Activated naive CD4-positive, alpha-beta T cell treated with anti-CD3 and anti-CD28 coated beads, Interleukin-2, amount 50 U/mL, for 24 hours (primary cell): ENCODE data around the gene TNS4.
A peak's percentile ranks its signal among the peaks of the same experiment; 100 is the strongest.
"Not testable (repeated sequence)": the region's sequence is repeated elsewhere in the genome, so short reads cannot be mapped to it uniquely, and the experiment has no call there.

Experiments used
- H3K27ac Mint-ChIP-seq: one replicate; pipeline ENCODE4 v1.8.0; 2021; ENCODE audit warnings: mild to moderate bottlenecking, mixed read lengths
- H3K27me3 Mint-ChIP-seq: one replicate; pipeline ENCODE4 v1.8.0; 2021; ENCODE audit warnings: mixed read lengths
- H3K36me3 Mint-ChIP-seq: one replicate; pipeline ENCODE4 v1.8.0; 2021; ENCODE audit warnings: mixed read lengths
- H3K4me1 Mint-ChIP-seq: one replicate; pipeline ENCODE4 v1.8.0; 2021; ENCODE audit warnings: mixed read lengths
- H3K4me3 Mint-ChIP-seq: one replicate; pipeline ENCODE4 v1.8.0; 2021; ENCODE audit warnings: mild to moderate bottlenecking, mixed read lengths
- H3K9me3 Mint-ChIP-seq: one replicate; pipeline ENCODE4 v1.8.0; 2021; ENCODE audit warnings: mixed read lengths

TNS4 gene

GRCh38 chr17:40501499-40501911 lies at the start of gene TNS4:
TSS of gene TNS4 (minus strand) at chr17:40501623. CDS start at chr17:40496425, 5,198 bp downstream.
- H3K27me3 Mint-ChIP-seq, result no peaks in the 10 kb centered on the region
- H3K27ac Mint-ChIP-seq, result peak within 1 kb of the TSS; percentile 68
- peaks cover 15% of the 10 kb centered on the region for H3K4me1 Mint-ChIP-seq
- no peak within 1 kb of the TSS for H3K4me3 Mint-ChIP-seq
- H3K36me3 Mint-ChIP-seq, result no peaks in the 10 kb centered on the region
- no peaks in the 10 kb centered on the region for H3K9me3 Mint-ChIP-seq

GRCh38 chr17:40550608-40551007 lies 49.2 kb upstream of the TNS4 start:
- Mint-ChIP-seq H3K4me3 (no peak overlapping the region), H3K4me1 (peaks cover 98% of the 10 kb centered on the region), H3K27ac (no peak overlapping the region), H3K36me3 (peaks cover 18% of the 10 kb centered on the region), H3K27me3 (no peaks in the 10 kb centered on the region), H3K9me3 (no peaks in the 10 kb centered on the region)

GRCh38 chr17:40548982-40549685 lies 47.7 kb upstream of the TNS4 start:
- peaks cover 91% of the 10 kb centered on the region for H3K4me1 Mint-ChIP-seq
- H3K27ac Mint-ChIP-seq, result peak overlapping the region; percentile 55
- H3K27me3 Mint-ChIP-seq, result no peaks in the 10 kb centered on the region
- no peaks in the 10 kb centered on the region for H3K9me3 Mint-ChIP-seq
- peaks cover 10% of the 10 kb centered on the region for H3K36me3 Mint-ChIP-seq
- peak overlapping the region; percentile 7 for H3K4me3 Mint-ChIP-seq

GRCh38 chr17:40548491-40548981 lies 47.1 kb upstream of the TNS4 start:
- H3K27ac Mint-ChIP-seq, result peak overlapping the region; percentile 70
- H3K27me3 Mint-ChIP-seq, result no peaks in the 10 kb centered on the region
- peaks cover 5% of the 10 kb centered on the region for H3K36me3 Mint-ChIP-seq
- no peaks in the 10 kb centered on the region for H3K9me3 Mint-ChIP-seq
- H3K4me3 Mint-ChIP-seq, result peak overlapping the region; percentile 7
- H3K4me1 Mint-ChIP-seq, result peaks cover 90% of the 10 kb centered on the region

- no peak overlapping the region for H3K4me3 Mint-ChIP-seq
- H3K36me3 Mint-ChIP-seq, result peaks cover 5% of the 10 kb centered on the region
- H3K27me3 Mint-ChIP-seq, result no peaks in the 10 kb centered on the region
- peak overlapping the region; percentile 70 for H3K27ac Mint-ChIP-seq
- no peaks in the 10 kb centered on the region for H3K9me3 Mint-ChIP-seq
- H3K4me1 Mint-ChIP-seq, result peaks cover 90% of the 10 kb centered on the region
These were observed 46.5 kb upstream of the TNS4 start for GRCh38 chr17:40547785-40548478.

- Mint-ChIP-seq H3K9me3 (no peaks in the 10 kb centered on the region), H3K27ac (peak overlapping the region; percentile 31), H3K36me3 (no peaks in the 10 kb centered on the region), H3K4me3 (peak overlapping the region; percentile 15), H3K4me1 (peaks cover 90% of the 10 kb centered on the region), H3K27me3 (no peaks in the 10 kb centered on the region)
These were observed 45.8 kb upstream of the TNS4 start for GRCh38 chr17:40547079-40547784.

GRCh38 chr17:40546497-40546896 lies 45.1 kb upstream of the TNS4 start:
- H3K4me1 Mint-ChIP-seq, result peaks cover 92% of the 10 kb centered on the region
- H3K4me3 Mint-ChIP-seq, result peak overlapping the region; percentile 67
- not testable (repeated sequence) for H3K27me3 Mint-ChIP-seq, H3K9me3 Mint-ChIP-seq, H3K36me3 Mint-ChIP-seq
- peak overlapping the region; percentile 42 for H3K27ac Mint-ChIP-seq

- Mint-ChIP-seq H3K27me3 (no peaks in the 10 kb centered on the region), H3K27ac (peak overlapping the region; percentile 62), H3K36me3 (no peaks in the 10 kb centered on the region), H3K4me3 (no peak overlapping the region), H3K4me1 (peaks cover 92% of the 10 kb centered on the region), H3K9me3 (no peaks in the 10 kb centered on the region)
These were observed 44.2 kb upstream of the TNS4 start for GRCh38 chr17:40545660-40546059.

- H3K27ac Mint-ChIP-seq, result peak overlapping the region; percentile 99
- peak overlapping the region; percentile 74 for H3K4me3 Mint-ChIP-seq
- H3K27me3 Mint-ChIP-seq, result no peaks in the 10 kb centered on the region
- peaks cover 89% of the 10 kb centered on the region for H3K4me1 Mint-ChIP-seq
- no peaks in the 10 kb centered on the region for H3K9me3 Mint-ChIP-seq
- H3K36me3 Mint-ChIP-seq, result no peaks in the 10 kb centered on the region
These were observed 41.4 kb upstream of the TNS4 start for GRCh38 chr17:40542558-40543411.

GRCh38 chr17:40541873-40542557 lies 40.6 kb upstream of the TNS4 start:
- Mint-ChIP-seq H3K27me3 (no peaks in the 10 kb centered on the region), H3K4me1 (peaks cover 89% of the 10 kb centered on the region), H3K9me3 (no peaks in the 10 kb centered on the region), H3K4me3 (peak overlapping the region; percentile 74), H3K36me3 (no peaks in the 10 kb centered on the region), H3K27ac (peak overlapping the region; percentile 99)

- Mint-ChIP-seq H3K27me3 (no peaks in the 10 kb centered on the region), H3K4me3 (peak overlapping the region; percentile 74), H3K36me3 (no peaks in the 10 kb centered on the region), H3K4me1 (peaks cover 89% of the 10 kb centered on the region), H3K9me3 (no peaks in the 10 kb centered on the region), H3K27ac (peak overlapping the region; percentile 89)
These were observed 39.8 kb upstream of the TNS4 start for GRCh38 chr17:40541060-40541872.

- no peaks in the 10 kb centered on the region for H3K9me3 Mint-ChIP-seq
- H3K4me1 Mint-ChIP-seq, result peaks cover 88% of the 10 kb centered on the region
- peak overlapping the region; percentile 89 for H3K27ac Mint-ChIP-seq
- H3K36me3 Mint-ChIP-seq, result no peaks in the 10 kb centered on the region
- no peaks in the 10 kb centered on the region for H3K27me3 Mint-ChIP-seq
- peak overlapping the region; percentile 74 for H3K4me3 Mint-ChIP-seq
These were observed 39.0 kb upstream of the TNS4 start for GRCh38 chr17:40540448-40540847.

- no peaks in the 10 kb centered on the region for H3K36me3 Mint-ChIP-seq
- no peaks in the 10 kb centered on the region for H3K27me3 Mint-ChIP-seq
- no peaks in the 10 kb centered on the region for H3K9me3 Mint-ChIP-seq
- peak overlapping the region; percentile 74 for H3K4me3 Mint-ChIP-seq
- H3K27ac Mint-ChIP-seq, result peak overlapping the region; percentile 89
- H3K4me1 Mint-ChIP-seq, result peaks cover 88% of the 10 kb centered on the region
These were observed 38.4 kb upstream of the TNS4 start for GRCh38 chr17:40539711-40540411.
